HG02571 (cell line): ENCODE data around the gene ABO.
"Not testable (repeated sequence)": the region's sequence is repeated elsewhere in the genome, so short reads cannot be mapped to it uniquely, and the experiment has no call there.

ENCODE experiments used
- ATAC-seq: cut with Tn5 transposase; IDR thresholded peaks from one replicate; pipeline ENCODE4 v1.9.1; 2021; ENCODE audit warnings: mild to moderate bottlenecking, moderate library complexity; ENCODE audit not compliant: unreplicated experiment

ABO gene

DNA sequence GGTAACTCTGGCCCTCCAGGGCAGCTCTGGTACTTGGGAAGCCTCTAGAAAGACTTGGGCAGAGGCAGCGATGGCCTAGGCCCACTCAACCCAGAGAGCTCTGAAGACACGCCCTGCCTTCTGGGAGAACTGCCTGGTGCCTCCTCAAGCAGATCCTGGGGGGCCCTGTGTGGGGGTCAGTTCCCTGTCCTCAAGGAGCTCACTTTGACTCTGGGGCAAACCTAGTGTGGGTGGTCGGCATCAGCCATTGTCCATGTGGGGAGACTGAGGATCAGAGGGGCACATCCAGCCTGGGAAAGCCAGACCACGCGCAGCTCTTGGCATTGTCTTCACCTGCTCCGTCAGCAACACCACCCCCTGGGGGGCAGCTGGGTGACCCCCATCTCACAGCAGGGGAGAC, 28.0 kb downstream of the ABO start:
- no peak for ATAC-seq

DNA sequence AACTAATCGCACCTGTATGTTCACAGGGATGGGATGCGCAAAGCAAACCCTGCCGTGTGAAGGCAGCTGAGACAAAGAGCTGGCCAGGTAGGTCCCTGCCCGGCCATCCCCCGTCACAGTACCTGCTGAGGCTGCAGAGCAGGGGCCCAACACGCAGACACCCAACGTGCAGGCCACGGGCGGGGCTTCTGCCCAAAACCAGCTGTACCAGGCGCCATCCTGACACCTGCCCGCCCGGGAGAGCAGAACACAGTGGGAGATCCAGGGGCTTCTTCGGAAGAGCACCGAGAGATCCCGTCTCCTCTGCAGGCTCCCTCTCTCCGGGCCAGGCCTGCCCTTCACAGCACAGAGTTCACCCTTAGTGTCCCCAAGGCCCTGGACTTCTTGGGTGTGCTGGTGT, 28.4 kb downstream of the ABO start:
- no peak for ATAC-seq

GRCh38 chr9:133242991-133243390, 32.0 kb downstream of the ABO start:
- no peak for ATAC-seq

- ATAC-seq: no peak
Measured at GRCh38 chr9:133242241-133242640, 32.8 kb downstream of the ABO start.

DNA sequence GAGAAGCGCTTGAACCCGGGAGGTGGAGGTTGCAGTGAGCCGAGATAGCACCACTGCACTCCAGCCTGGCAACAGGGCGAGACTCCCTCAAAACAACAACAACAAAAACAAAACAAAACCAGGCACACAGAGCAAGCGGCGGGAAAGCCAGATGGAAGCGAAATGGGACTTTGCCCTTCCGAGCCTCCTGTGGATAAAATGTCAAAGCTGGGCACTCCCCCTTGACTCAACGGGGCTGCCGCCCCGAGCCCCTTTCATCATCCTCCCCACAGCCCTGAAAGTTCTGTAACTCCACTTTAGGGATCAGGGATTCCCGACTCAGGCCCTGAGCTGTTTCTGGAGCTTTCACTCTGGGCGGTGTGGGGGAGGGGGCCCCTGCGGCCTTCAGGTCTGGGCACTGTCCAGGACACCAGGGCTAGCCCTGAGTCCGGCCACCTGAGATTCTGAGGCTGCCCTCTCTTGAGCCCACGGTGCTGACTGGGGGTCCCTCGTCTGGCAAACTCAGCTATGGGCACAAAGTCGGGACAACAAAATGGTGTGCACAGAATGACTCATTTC, 35.4 kb downstream of the ABO start:
- no peak for ATAC-seq

GRCh38 chr9:133238851-133239532, 36.0 kb downstream of the ABO start:
- ATAC-seq: no peak

GRCh38 chr9:133238272-133238850, 36.6 kb downstream of the ABO start:
- no peak for ATAC-seq

GRCh38 chr9:133237035-133237731, 37.8 kb downstream of the ABO start:
- ATAC-seq: no peak

DNA sequence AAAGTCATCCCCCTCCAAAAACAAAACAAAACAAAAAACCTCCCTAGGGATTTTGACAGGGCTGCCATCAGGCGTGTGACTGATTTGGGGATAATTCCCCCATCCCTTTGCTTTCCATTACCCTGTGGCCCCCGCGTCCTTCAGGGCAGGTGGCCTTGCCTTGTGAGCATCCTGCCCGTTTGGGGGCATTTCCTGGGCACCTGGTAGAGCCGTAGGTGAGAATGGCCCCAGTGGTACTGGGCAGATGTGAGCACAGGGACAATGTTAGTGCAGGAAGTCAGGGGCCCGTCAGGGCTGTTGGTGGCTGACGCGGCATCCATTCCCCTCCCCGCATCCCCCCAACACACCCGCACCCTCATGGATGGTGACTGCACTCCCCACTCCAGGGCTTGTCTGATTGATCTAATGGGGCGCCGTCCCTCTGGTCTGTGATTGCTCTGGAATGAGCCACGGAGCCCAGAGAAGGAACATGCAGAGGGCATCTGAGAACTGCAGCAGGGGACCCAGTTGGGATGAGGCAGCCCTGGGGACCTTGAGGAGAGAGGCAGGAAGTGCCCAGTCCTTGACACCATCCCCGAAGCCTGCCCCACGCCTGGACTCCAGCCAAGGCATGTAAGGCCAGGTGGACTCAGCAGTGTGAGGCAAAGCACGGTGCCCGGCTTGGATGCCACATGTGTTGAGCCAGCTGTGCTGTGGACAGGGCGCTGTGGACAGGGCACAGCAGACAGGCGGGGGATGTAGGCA, 38.5 kb downstream of the ABO start:
- ATAC-seq: not testable (repeated sequence)

GRCh38 chr9:133235549-133236222, 39.3 kb downstream of the ABO start:
- no peak for ATAC-seq

DNA sequence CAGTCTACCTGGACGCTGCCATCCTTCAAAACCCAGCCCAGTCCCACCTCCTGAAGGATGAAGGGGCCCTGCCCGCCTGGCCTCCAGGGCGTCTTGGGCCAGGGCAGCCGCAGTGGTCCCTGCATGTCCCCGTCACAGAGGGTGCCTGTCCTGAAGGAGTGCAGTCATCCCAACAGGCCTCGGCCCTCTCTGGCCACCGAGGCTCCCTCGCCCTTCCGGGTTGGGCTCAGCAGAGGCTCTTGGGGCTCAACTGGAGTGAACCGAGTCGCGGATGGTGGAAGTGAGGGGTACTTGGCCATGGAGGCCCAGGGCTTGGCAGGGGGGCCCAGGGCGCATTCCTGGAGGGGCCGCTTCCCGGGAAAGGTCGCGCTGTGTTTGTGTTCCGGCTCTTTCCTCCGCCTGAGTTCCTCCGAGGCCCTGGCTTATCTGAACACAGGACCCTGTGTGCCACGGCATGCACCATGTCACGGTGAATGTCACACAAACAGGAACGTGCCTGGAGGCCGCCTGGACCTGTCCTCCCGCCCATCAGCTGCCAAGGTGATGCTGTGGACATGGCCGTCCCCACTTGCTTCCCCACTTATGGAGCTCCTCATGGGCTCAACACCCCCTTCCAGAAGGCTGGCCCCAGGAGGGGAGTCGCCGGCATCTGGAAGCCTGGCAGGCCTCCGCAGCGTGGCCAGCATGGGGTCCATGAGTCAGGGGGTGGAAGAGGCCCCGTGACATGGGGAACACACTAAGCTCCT, 40.3 kb downstream of the ABO start:
- ATAC-seq: no peak

DNA sequence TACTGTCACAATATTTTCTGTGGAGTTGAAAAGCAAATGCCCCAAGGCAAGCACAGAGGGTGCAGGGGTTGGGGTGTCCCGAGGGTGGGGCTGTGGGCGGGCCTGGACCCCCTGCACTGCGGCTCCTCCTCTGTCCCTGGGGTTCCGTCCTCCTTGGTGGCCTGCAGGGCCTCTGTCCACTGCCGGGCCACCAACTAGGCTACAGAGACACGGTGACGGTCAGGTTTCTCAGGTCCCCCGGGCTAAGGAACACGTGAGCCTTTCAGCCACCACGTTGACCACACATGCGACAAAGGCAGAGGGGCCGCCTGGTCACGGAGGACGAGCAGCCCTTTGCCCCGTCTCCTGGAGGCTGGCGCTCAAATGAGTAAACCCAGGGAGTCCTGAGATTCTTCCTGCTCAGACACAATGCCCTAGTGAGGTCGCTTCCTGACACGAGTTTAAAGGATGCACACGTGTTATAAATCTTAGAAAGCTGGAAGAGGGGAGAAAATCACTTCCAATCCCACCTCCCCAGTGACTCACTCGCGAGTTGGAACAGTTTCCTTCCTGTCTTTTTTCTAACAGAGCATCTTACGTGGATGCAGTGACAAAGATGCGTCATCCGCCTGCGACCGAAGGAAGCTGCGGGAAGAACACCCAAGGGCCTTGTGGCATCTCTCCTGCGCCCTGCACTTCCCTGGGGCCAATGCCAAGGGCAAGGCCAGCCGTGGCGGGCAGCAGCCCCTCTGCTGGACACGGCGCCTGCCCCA, 41.1 kb downstream of the ABO start:
- no peak for ATAC-seq

DNA sequence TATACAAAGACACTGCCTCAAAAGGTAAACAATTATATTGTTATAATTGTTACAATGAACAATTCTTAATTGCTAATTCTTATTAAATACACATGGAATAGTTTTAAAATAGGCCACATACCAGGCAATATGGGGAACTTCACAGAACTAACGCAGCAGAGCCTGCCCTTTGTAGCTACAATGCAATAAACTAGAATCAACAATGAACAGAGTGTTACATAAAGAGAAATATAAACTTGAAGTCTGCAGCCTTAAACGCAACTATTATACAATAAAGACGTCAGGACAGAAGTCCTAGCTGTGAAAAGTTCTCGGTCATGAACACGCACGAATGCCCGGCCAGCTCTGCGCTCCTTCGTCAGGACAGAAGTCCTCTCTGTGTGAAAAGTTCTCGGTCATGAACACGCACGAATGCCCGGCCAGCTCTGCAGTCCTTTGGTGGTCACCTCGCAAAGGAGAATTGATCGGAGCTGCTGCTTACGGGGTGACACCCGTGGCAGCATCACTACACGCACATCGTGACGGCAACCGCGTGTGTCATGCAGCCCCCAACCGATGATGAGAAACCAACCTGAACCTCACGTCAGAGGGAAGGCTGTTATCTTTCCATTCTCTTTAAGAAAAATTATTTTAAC, 43.0 kb downstream of the ABO start:
- not testable (repeated sequence) for ATAC-seq

- ATAC-seq: not testable (repeated sequence)
Measured at GRCh38 chr9:133230514-133230913, 44.5 kb downstream of the ABO start.

DNA sequence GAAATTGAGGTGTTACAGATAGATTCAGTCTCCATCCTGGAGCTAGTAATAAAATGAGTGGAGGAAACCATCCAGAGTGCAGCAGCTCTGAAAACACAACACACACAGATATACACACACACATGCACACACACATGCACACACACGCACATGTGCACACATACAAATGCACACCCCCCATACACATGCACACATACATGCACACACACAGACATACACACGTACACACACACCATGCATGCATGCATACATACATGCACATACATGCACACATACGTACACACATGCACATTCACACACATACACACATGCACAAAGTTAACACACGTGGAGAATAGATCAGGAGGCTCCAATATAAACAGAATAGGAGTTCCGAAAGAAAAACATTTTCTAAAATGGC, 44.9 kb downstream of the ABO start:
- no peak for ATAC-seq

DNA sequence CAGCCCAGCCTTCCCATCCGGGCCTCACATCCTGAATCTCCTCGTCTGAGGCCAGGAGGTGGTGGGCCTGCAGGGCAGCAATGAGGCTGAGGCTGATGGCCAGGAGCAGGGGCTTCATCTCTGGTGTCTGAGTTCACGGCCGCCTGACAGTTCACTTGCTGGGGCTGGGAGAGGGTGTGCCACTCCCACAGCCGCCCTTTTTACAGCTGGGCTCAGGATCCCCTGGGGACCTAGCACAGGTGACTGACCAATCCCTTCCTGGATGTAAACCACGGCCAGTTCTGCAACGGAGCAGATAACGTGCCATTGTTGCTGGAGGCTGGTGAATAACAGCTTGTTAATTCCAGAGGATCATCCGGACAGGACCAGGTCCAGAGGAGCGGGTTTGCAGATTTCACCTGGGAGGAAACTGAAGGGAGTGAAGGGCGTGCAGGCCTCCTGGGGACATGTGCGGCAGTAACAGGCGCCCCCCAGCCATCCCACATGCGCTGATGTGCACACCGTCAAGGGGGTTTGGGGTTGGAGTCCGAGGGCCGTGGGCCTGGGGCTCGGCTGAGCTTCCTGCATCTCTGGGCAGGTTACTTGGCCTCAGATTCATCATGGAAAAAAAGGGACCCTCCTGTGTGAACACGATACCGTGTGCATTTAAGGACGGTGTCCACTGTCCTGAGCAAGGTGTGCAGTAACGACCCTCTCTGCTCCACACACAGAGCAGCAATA, 46.4 kb downstream of the ABO start:
- ATAC-seq: not testable (repeated sequence)

GRCh38 chr9:133227996-133228395, 47.0 kb downstream of the ABO start:
- ATAC-seq: not testable (repeated sequence)

DNA sequence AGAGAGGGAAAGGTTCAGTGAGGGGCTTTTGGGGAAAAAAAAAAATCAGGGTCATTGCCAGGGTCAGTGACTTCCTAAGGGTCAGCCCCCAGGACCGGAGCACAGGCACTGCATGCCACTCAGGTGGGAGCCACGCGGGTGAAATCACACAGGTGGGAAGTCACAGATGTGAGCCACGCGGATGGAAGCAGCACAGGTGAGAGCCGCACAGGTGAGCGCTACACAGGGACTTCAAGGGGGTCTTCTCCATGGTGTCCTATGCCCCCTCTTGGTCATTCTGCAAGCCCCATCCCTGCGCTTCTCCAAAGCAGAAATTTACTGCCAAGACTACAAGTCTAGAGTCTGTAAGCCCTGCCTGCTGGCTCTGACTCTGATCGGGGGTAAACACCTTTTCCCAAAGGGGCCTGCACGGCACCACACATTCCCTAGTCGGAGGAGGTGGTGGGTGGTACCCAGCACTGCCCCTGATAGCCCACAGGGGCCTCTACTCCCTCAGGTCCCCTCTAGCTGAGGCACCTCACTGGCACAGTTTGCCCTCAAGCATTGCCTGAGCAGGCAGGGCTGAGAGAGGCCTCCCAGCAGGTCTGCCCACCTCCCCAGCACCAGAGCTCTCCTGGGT, 47.6 kb downstream of the ABO start:
- ATAC-seq: no peak
